ENCODE results near the gene CES1.
"Not testable (repeated sequence)": the region's sequence is repeated elsewhere in the genome, so short reads cannot be mapped to it uniquely, and the experiment has no call there.

DNA sequence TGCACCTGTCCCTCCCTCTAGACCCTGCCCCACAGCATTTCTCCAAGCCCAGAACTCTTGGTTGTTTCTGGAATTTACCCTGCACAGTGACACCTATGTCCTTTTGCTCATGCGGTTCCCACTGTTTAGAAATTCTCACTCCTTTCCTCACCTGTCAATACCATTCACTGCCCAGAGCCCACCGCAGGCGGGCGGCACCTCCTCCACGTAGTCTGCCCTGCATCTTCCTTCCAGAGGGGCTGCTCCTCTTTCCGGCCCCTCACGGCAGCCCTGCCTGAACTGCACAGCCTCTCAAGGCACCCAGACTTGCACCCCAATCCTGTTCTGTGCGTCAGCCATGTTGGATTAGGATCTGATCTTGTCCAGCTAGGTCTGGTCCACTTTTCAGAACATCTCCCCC, 51.4 kb downstream of the CES1 start:
- TF ChIP-seq EZH2 (IDR thresholded peaks at IDR 0.05; ENCODE audit: insufficient read depth, poor library complexity, severe bottlenecking); EZH2phosphoT487 (IDR thresholded peaks at IDR 0.05; ENCODE audit: insufficient read depth, low read depth): not testable (repeated sequence)

Data from GM23248 (cell line).